Limb (tissue), 2 donors: Measurements from ENCODE around the gene STK39.
"Not testable (repeated sequence)": the region's sequence is repeated elsewhere in the genome, so short reads cannot be mapped to it uniquely, and the experiment has no call there.

ENCODE experiments used
- DNase-seq, 2 donors: peaks; one replicate each; pipeline ENCODE4 v3.0.0-alpha.2; 2016; ENCODE audit errors: extremely low spot score in 2 of 2

The STK39 gene

GRCh38 chr2:168247341-168248261 is at the start of gene STK39:
STK39 (minus strand) TSS chr2:168247595; CDS start chr2:168247435, 160 bp downstream.
- DNase-seq: peak; percentile 85 to 90

GRCh38 chr2:168295051-168295450 is 47.7 kb upstream of the STK39 start:
- no peak for DNase-seq

- DNase-seq: no peak
Observed at GRCh38 chr2:168294409-168294808, 47.0 kb upstream of the STK39 start.

GRCh38 chr2:168293766-168294165 is 46.4 kb upstream of the STK39 start:
- no peak for DNase-seq

GRCh38 chr2:168290391-168290790 is 43.0 kb upstream of the STK39 start:
- DNase-seq: no peak

- DNase-seq: no peak
Observed at GRCh38 chr2:168289880-168290279, 42.5 kb upstream of the STK39 start.

- no peak for DNase-seq
Observed at GRCh38 chr2:168286535-168286934, 39.1 kb upstream of the STK39 start.

- DNase-seq: no peak
Observed at GRCh38 chr2:168278424-168278888, 31.1 kb upstream of the STK39 start.

GRCh38 chr2:168277276-168277675 is 29.9 kb upstream of the STK39 start:
- no peak for DNase-seq

GRCh38 chr2:168272225-168272624 is 24.8 kb upstream of the STK39 start:
- no peak for DNase-seq

- not testable (repeated sequence) for DNase-seq
Observed at GRCh38 chr2:168262926-168263325, 15.5 kb upstream of the STK39 start.

GRCh38 chr2:168256448-168256847 is 9.1 kb upstream of the STK39 start:
- DNase-seq: no peak

- DNase-seq: no peak
Observed at GRCh38 chr2:168255866-168256265, 8.5 kb upstream of the STK39 start.

- DNase-seq: no peak
Observed at GRCh38 chr2:168255103-168255502, 7.7 kb upstream of the STK39 start.

GRCh38 chr2:168254158-168254935 is 7.0 kb upstream of the STK39 start:
- no peak for DNase-seq

- no peak for DNase-seq
Observed at GRCh38 chr2:168253379-168253778, 6.0 kb upstream of the STK39 start.

GRCh38 chr2:168252976-168253375 is 5.6 kb upstream of the STK39 start:
- DNase-seq: no peak

GRCh38 chr2:168246483-168247340 is 683 bp downstream of the STK39 start:
- peak in 1 of 2 donors; percentile 83 for DNase-seq

GRCh38 chr2:168246072-168246482 is 1.3 kb downstream of the STK39 start:
- no peak for DNase-seq

GRCh38 chr2:168245074-168245825 is 2.1 kb downstream of the STK39 start:
- DNase-seq: no peak

- DNase-seq: peak in 1 of 2 donors; percentile 31
Observed at GRCh38 chr2:168244318-168244717, 3.1 kb downstream of the STK39 start.
